Large intestine (tissue), 3 donors: ENCODE data around the gene TNS2. TPM values are rescaled to one million over a fixed set of nuclear protein-coding genes. Genes with fewer than 3 reads are reported as not detected.
"Not testable (repeated sequence)": the region's sequence is repeated elsewhere in the genome, so short reads cannot be mapped to it uniquely, and the experiment has no call there.

Source experiments
- DNase-seq, 2 donors: peaks; one replicate each; pipeline versions ENCODE4 v3.0.0 to v3.0.0-alpha.2; 2013
- H3K27ac ChIP-seq: one replicate; pipeline ENCODE4 v1.5.1; 2013; ENCODE audit warnings: low read length
- H3K27me3 ChIP-seq: 2 replicates; pipeline ENCODE4 v1.6.1; 2013; ENCODE audit warnings: low read length; ENCODE audit not compliant: control insufficient read depth, insufficient read depth
- H3K36me3 ChIP-seq: 2 replicates; pipeline ENCODE4 v1.6.1; 2013; ENCODE audit warnings: low read length; ENCODE audit not compliant: control insufficient read depth, insufficient read depth
- H3K4me1 ChIP-seq: one replicate; pipeline ENCODE4 v1.6.1; 2013; ENCODE audit warnings: low read length; ENCODE audit not compliant: control insufficient read depth, insufficient read depth
- H3K4me3 ChIP-seq: one replicate; pipeline ENCODE4 v1.5.1; 2013; ENCODE audit warnings: low read length
- H3K9me3 ChIP-seq: one replicate; pipeline ENCODE4 v1.6.1; 2013; ENCODE audit warnings: mild to moderate bottlenecking, low read depth, low read length, moderate library complexity; ENCODE audit not compliant: control insufficient read depth
- WGBS: methylation state at CpG from one replicate; pipeline ENCODE4 v1.1.5; 2013; ENCODE audit warnings: low lambda C conversion rate; ENCODE audit not compliant: insufficient coverage; 5-methylcytosine and 5-hydroxymethylcytosine counted together
- polyA plus RNA-seq: library from polyadenylated mRNA; unstranded; fragments of 120-200 nt; gene quantifications from one replicate; pipeline ENCODE4 v1.2.1, GENCODE V29; 2013

The TNS2 gene
- polyA plus RNA-seq, 1 donor = 43.5 TPM

DNA sequence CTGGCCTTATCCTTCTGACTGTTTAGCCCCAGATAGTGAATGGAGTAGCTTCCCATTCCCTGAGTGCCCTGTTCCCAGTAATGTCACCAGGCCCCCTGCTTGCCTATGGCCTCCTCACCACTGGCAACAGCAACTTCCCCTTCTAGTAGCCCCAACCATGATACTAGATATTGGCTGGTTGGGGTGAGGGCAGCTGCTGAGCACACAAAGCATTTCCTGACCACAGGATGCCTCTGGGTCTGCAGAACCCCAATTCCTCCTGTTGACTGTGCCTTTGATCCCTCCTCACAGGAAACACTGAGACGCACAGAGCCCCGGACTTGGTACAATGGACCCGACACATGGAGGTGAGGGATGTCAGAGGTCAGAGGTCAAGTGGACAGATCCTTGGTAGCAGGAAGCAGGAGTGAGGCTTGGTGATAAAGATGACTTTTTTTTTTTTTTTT, 54.0 kb downstream of the TNS2 start:
- peak in 1 of 2 donors; percentile 55 for DNase-seq
- Histone ChIP-seq H3K27me3 (no peaks in the 10 kb centered on the region), H3K9me3 (no peaks in the 10 kb centered on the region), H3K4me3 (peak overlapping the region; percentile 45), H3K27ac (peak overlapping the region; percentile 91), H3K36me3 (no peaks in the 10 kb centered on the region), H3K4me1 (peaks cover 48% of the 10 kb centered on the region)
- no CpG with 5 or more reads among the region's 3 CpGs for WGBS

DNA sequence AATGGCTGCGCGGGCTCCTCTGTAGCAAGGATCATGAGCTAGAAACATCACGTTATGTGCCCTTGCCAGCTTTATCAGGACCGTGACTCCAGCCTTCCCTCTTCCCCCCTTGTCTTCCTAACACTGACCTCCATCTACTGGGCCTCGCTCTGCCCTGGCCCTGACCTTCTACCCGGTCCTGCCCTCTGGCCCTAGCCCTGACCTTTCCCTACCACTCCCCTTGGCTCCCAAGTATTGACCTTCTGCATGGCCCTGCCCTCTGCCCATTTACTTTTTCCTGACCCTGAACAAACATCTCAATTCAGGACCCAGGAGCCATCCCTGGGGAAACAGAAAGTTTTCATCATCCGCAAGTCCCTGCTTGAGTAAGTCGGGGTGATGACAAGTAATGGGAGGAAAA, 55.4 kb downstream of the TNS2 start:
- Histone ChIP-seq H3K4me1 (peaks cover 42% of the 10 kb centered on the region), H3K27me3 (no peaks in the 10 kb centered on the region), H3K4me3 (peak overlapping the region; percentile 45), H3K9me3 (no peaks in the 10 kb centered on the region), H3K36me3 (peaks cover 2% of the 10 kb centered on the region), H3K27ac (peak overlapping the region; percentile 91)
- 92% methylated on average over 2 of the region's 8 CpGs for WGBS
- DNase-seq = no peak

DNA sequence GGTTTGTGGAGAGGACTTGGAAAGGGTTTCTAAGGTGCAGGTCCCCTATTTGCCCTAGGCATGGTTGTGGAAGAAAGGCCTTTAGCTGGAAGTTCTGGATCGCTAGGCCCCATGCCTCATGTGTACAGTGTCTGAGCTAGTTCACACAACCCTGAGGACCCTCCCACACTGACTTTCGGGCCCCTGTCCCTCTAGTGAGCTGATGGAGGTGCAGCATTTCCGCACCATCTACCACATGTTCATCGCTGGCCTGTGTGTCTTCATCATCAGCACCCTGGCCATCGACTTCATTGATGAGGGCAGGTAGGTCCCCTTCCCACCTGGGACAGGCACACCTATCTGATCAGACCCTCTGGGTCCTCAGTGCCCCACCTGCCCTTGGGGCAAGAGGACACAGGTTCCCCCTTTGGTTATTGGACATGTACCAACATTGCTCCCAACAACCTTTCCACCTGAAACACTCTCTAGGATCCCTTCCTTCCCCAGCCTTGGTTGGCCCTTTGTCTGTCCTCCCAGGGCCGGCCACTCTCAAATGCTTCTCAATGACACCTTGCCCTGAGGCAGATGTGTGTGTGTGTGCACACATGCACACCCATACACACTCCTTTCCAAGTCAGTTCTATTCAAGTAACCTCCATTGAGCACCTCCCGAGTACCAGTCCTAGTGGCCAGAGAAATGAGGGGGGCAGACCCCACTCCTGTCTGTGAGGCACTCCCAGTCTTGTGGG, 56.0 kb downstream of the TNS2 start:
- Histone ChIP-seq H3K27ac (no peak overlapping the region), H3K4me3 (peak overlapping the region; percentile 45), H3K36me3 (peaks cover 2% of the 10 kb centered on the region), H3K4me1 (peaks cover 42% of the 10 kb centered on the region), H3K27me3 (no peaks in the 10 kb centered on the region), H3K9me3 (no peaks in the 10 kb centered on the region)
- no peak for DNase-seq
- no CpG with 5 or more reads among the region's 7 CpGs for WGBS

DNA sequence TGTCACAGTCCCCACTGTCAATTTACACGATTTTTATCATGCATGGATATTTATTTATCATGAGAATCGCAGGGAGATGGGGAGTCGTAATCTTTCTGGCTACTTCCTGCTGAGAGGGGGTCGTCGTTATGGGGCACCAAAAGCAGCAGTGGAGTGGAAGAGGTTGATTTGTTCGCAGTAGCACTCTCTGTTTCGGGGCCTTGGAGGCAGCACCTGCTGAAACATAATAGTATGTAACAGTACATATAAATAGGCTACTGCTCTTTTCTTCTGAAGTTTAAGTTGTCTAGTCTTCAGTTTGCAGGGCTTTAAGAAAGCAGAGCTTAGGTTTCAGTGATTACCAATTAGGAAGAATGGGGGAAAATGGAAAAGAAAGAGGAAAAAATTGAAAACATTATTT, 57.3 kb downstream of the TNS2 start:
- H3K27me3 ChIP-seq = no peaks in the 10 kb centered on the region
- DNase-seq = no peak
- no peak overlapping the region for H3K4me3 ChIP-seq
- peaks cover 38% of the 10 kb centered on the region for H3K4me1 ChIP-seq
- H3K9me3 ChIP-seq = no peaks in the 10 kb centered on the region
- H3K27ac ChIP-seq = no peak overlapping the region
- no CpG with 5 or more reads among the region's 7 CpGs for WGBS
- peaks cover 2% of the 10 kb centered on the region for H3K36me3 ChIP-seq

DNA sequence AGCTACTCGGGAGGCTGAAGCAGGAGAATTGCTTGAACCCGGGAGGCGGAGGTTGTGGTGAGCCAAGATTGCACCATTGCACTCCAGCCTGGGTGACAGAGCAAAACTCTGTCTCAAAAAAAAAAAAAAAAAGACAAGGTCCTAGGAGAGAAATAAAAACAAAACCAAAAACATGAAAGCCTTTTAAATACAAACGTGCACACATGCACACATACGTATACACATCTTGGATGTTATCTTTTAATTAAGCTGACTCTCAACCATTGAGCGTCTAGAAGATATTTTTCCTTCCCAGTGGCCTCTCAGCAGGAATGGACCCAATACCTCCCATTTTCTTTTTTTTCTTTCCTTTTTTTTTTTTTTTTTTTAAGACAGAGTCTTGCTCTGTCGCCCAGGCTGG, 62.6 kb downstream of the TNS2 start:
- peak in 1 of 2 donors; percentile 16 for DNase-seq
- WGBS = 45% methylated on average over 2 of the region's 7 CpGs
- H3K4me1 ChIP-seq = peaks cover 23% of the 10 kb centered on the region

DNA sequence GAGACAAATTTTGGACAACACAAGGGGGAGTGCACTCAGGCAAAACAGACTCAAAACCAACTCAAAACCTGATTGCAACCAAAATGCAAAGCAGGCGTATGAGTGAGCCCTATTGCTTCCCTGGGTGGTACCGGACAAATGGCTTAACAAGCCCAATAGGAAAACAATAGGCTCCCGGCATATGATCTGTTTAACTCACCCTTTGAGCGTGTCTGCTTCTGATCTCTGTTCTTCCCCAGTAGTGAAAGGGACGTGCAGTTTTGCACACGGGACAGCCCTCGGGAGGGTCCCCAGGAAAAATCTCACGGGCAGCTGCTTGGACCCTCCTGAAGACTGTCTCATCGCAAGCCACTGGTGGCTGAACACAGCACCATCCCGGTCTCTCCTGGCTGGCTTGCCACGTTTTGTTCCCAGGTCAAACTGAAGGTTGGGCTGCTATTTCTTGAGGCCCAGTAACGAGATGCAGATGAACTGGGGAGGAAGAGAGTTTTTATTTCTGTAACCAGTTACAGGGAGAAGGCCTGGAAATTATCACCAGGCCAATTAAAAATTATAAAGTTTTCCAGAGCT, 63.4 kb downstream of the TNS2 start:
- no peaks in the 10 kb centered on the region for H3K9me3 ChIP-seq
- no peaks in the 10 kb centered on the region for H3K27me3 ChIP-seq
- peaks cover 16% of the 10 kb centered on the region for H3K36me3 ChIP-seq
- H3K4me1 ChIP-seq = peaks cover 29% of the 10 kb centered on the region
- peak overlapping the region; percentile 31 for H3K4me3 ChIP-seq
- DNase-seq = peak in 1 of 2 donors; percentile 63
- whole genome bisulfite sequencing = 23% methylated on average over 3 of the region's 12 CpGs
- peak overlapping the region; percentile 85 for H3K27ac ChIP-seq

More for the DNA sequence above, 62.6 kb downstream of the TNS2 start:
- Histone ChIP-seq H3K27ac (peak overlapping the region; percentile 85), H3K36me3 (peaks cover 14% of the 10 kb centered on the region)
- H3K27me3 ChIP-seq, H3K4me3 ChIP-seq, H3K9me3 ChIP-seq: not testable (repeated sequence)

DNA sequence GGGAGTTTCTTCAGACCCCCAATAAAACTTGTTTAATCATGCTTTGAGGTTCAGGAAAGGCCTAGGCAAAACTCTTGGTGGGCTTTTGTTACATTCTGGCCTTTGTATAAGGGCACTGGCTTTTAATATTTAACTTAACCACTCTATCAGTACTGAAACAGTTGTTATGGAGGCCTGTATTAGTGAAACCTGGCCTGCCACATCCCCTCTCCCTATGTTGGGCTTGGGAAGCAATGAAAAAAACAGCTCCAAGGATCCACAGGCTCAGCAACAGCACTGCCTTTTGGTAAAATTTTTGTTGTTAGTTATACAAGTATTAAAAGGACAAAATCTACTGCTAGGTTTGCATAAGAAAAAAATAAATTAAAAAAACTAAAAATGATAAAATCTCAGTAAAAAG, 64.1 kb downstream of the TNS2 start:
- peak in 1 of 2 donors; percentile 44 for DNase-seq
- Histone ChIP-seq H3K4me1 (peaks cover 36% of the 10 kb centered on the region), H3K4me3 (no peak overlapping the region), H3K27me3 (no peaks in the 10 kb centered on the region), H3K27ac (peak overlapping the region; percentile 40), H3K9me3 (no peaks in the 10 kb centered on the region), H3K36me3 (peaks cover 17% of the 10 kb centered on the region)

Other genes with a start within 250 kb of the TNS2 start
- gene KRT4, start 235.9 kb upstream of the TNS2 start, polyA plus RNA-seq = not detected
- not detected for gene KRT79, start 215.8 kb upstream of the TNS2 start, polyA plus RNA-seq
- gene KRT78, start 201.1 kb upstream of the TNS2 start, polyA plus RNA-seq = not detected
- 1,338 TPM for gene KRT8, start 145.0 kb upstream of the TNS2 start, polyA plus RNA-seq
- 903 TPM for gene KRT18, start 100.9 kb upstream of the TNS2 start, polyA plus RNA-seq
- gene EIF4B, start 43.6 kb upstream of the TNS2 start, polyA plus RNA-seq = 418 TPM
- gene SPRYD3, start 29.3 kb downstream of the TNS2 start, polyA plus RNA-seq = 25.0 TPM
- 19.7 TPM for gene IGFBP6, start 47.6 kb downstream of the TNS2 start, polyA plus RNA-seq
- gene SOAT2, start 53.4 kb downstream of the TNS2 start, polyA plus RNA-seq = 126 TPM
- 23.7 TPM for gene ZNF740, start 130.7 kb downstream of the TNS2 start, polyA plus RNA-seq
- 60.0 TPM for gene CSAD, start 130.9 kb downstream of the TNS2 start, polyA plus RNA-seq
- gene ITGB7, start 157.2 kb downstream of the TNS2 start, polyA plus RNA-seq = 9.5 TPM
- 11.6 TPM for gene RARG, start 182.1 kb downstream of the TNS2 start, polyA plus RNA-seq
- gene ESPL1, start 218.2 kb downstream of the TNS2 start, polyA plus RNA-seq = 31.2 TPM
- 667 TPM for gene PFDN5, start 245.5 kb downstream of the TNS2 start, polyA plus RNA-seq
- 46.3 TPM for gene MYG1, start 249.6 kb downstream of the TNS2 start, polyA plus RNA-seq